HL-60 (cell line): ENCODE measurements around the gene INTS11.

Experiments used
- CTCF ChIP-seq: IDR thresholded peaks from one replicate; pipeline ENCODE4 v1.5.1; 2011; ENCODE audit warnings: low read length, control low read depth, inconsistent platforms; ENCODE audit not compliant: insufficient read depth
- GABPA ChIP-seq: IDR thresholded peaks from 2 replicates; pipeline ENCODE4 v1.6.1; 2012; ENCODE audit warnings: low read depth
- POLR2AphosphoS5 ChIP-seq: IDR thresholded peaks from 2 replicates; pipeline ENCODE4 v1.6.1; 2012; ENCODE audit warnings: low read depth
- REST ChIP-seq: IDR thresholded peaks from 2 replicates; pipeline ENCODE4 v1.6.1; 2012; ENCODE audit warnings: low read depth; ENCODE audit not compliant: insufficient replicate concordance
- SPI1 ChIP-seq: IDR thresholded peaks from 2 replicates; pipeline ENCODE4 v1.6.1; 2012; ENCODE audit warnings: low read depth, mild to moderate bottlenecking, borderline replicate concordance

GRCh38 chr1:1356796-1357401 is 32.4 kb upstream of the INTS11 start:
- TF ChIP-seq CTCF (no peak), POLR2AphosphoS5 (no peak), GABPA (no peak), REST (no peak), SPI1 (no peak)
